ENCODE measurements around the gene METTL26. TPM values are rescaled to one million over a fixed set of nuclear protein-coding genes. Genes with fewer than 3 reads are reported as not detected.

Gene METTL26
- total and polyA plus RNA-seq, 9 of the 15 experiments (the other 6 are each of a cell fraction or from before 2014, with no cell fraction given): 7.3 to 262 (median 80.9) TPM

- no peak for TF ChIP-seq HINFP (tag; conservative IDR thresholded peaks at IDR 0.05; ENCODE audit: low read depth)
- TF ChIP-seq TCF3 (CRISPR knock-in tag; IDR thresholded peaks at IDR 0.05): peak; percentile 34; the same call in 1 of the 2 replicates
- TF ChIP-seq HNRNPUL1 (IDR thresholded peaks at IDR 0.05; ENCODE audit: low read length): no peak
- no peak for TF ChIP-seq ZFP1 (CRISPR knock-in tag; IDR thresholded peaks at IDR 0.05)
- peak; percentile 34; the same call in 1 of the 2 replicates for TF ChIP-seq ZBED1 (IDR thresholded peaks at IDR 0.05)
- TF ChIP-seq CEBPG (CRISPR knock-in tag; IDR thresholded peaks at IDR 0.05): peak; percentile 16; the same call in 1 of the 2 replicates
- TF ChIP-seq CEBPG (tag; conservative IDR thresholded peaks at IDR 0.05 in 1 of 2, IDR thresholded peaks at IDR 0.05 in 1 of 2): no peak
- TF ChIP-seq BACH1 (tag; IDR thresholded peaks at IDR 0.05): no peak
- no peak for TF ChIP-seq RBBP5 (IDR thresholded peaks at IDR 0.05; ENCODE audit: borderline replicate concordance, insufficient read depth, low read length, poor library complexity, severe bottlenecking)
Observed at GRCh38 chr16:680967-681745, 45.1 kb upstream of the METTL26 start (continued).
